KMS-11 (cell line): ENCODE results near the gene APIP.

Source experiments
- H2AFZ ChIP-seq: fragments of 200-600 bp; sonication (generic); 2 replicates; pipeline ENCODE4 v1.6.1; 2016; ENCODE audit warnings: antibody characterized with exemption, mixed run types, low read depth
- H3K27ac ChIP-seq: fragments of 200-600 bp; sonication (generic); 2 replicates; pipeline ENCODE4 v1.6.1; 2016; ENCODE audit warnings: mild to moderate bottlenecking, mixed run types
- H3K27me3 ChIP-seq: fragments of 200-600 bp; sonication (generic); 2 replicates; pipeline ENCODE4 v1.6.1; 2017; ENCODE audit warnings: mild to moderate bottlenecking, low read depth, mixed run types, moderate library complexity; ENCODE audit not compliant: insufficient read depth
- H3K36me3 ChIP-seq: fragments of 200-600 bp; sonication (generic); 2 replicates; pipeline ENCODE4 v1.6.1; 2017; ENCODE audit warnings: mild to moderate bottlenecking, mixed run types; ENCODE audit not compliant: insufficient read depth
- H3K4me1 ChIP-seq: fragments of 200-600 bp; sonication (generic); 2 replicates; pipeline ENCODE4 v1.6.1; 2016; ENCODE audit warnings: mild to moderate bottlenecking, low read depth, mixed run types; ENCODE audit not compliant: poor library complexity, severe bottlenecking
- H3K4me2 ChIP-seq: fragments of 200-600 bp; sonication (generic); 2 replicates; pipeline ENCODE4 v1.7.0; 2016; ENCODE audit warnings: mild to moderate bottlenecking, mixed run types
- H3K4me3 ChIP-seq: fragments of 200-600 bp; sonication (generic); IDR thresholded peaks from 2 replicates; pipeline ENCODE4 v1.6.1; 2017; ENCODE audit warnings: low read depth, low read length, mixed read lengths; ENCODE audit not compliant: insufficient read depth
- H3K79me2 ChIP-seq: fragments of 200-600 bp; sonication (generic); 2 replicates; pipeline ENCODE4 v1.6.1; 2016; ENCODE audit warnings: low read depth, mixed run types; ENCODE audit not compliant: insufficient read depth
- H3K9ac ChIP-seq: fragments of 200-600 bp; sonication (generic); 2 replicates; pipeline ENCODE4 v1.6.1; 2016; ENCODE audit warnings: mild to moderate bottlenecking, mixed run types
- H4K20me1 ChIP-seq: fragments of 200-600 bp; sonication (generic); 2 replicates; pipeline ENCODE4 v1.6.1; 2016; ENCODE audit warnings: mild to moderate bottlenecking, mixed run types; ENCODE audit not compliant: insufficient read depth
- TF ChIP-seq, protein P1 (sequence below): fragments of 200-600 bp; sonication (generic); conservative IDR thresholded peaks from 2 replicates; pipeline ENCODE4 v1.6.1; 2017; ENCODE audit warnings: low read depth, mild to moderate bottlenecking, antibody characterized with exemption, low read length, moderate library complexity, mixed read lengths

Gene APIP, protein sequence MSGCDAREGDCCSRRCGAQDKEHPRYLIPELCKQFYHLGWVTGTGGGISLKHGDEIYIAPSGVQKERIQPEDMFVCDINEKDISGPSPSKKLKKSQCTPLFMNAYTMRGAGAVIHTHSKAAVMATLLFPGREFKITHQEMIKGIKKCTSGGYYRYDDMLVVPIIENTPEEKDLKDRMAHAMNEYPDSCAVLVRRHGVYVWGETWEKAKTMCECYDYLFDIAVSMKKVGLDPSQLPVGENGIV

DNA sequence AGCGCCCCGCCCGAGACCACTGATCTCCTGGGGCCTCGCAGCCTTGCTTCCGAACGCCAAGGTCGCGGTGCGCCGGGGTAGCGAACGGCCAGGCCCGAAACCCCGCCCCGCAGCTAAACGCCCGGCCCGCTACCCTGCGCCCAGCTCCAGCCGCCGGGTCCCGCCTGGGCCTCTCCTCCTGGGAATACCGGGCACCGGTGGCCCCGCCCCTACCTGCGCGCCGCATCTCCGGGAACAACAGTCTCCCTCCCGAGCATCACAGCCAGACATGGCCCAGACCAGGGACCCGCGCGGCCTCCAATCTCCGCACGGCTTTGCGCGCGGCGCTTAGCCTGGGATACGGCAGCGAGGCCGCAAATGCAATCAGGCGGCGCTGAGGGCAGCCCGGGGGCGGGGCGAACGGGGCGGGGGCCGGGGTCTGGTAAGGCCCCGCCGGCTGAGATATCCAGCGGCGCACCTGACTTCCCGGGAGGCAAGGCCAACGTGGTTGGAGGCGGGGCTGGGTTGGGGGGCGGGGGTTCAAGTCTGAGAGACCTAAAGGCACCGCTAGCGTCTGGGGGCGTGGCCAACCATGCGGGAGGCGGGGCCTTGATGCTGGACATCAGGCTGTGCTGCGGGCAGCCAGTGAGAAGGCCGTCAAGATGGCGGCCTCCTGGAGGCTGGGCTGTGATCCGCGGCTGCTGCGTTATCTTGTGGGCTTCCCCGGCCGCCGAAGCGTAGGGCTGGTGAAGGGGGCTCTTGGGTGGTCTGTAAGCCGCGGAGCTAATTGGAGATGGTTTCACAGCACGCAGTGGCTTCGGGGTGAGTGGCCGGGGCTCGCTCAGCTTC, at the start of gene APIP, which contains the start of gene PDHX:
Gene APIP (minus strand): TSS at position 365 of the 828 bp plus-strand sequence. CDS start 95 bp downstream, at position 270.
Gene PDHX (plus strand): TSS at position 604 of the 828 bp plus-strand sequence. CDS start 38 bp downstream, at position 642.
- Histone ChIP-seq H2AFZ (peak within 1 kb of the TSS; percentile 77), H3K36me3 (no peaks in the 10 kb centered on the region), H3K27me3 (no peaks in the 10 kb centered on the region), H3K4me3 (no peak within 1 kb of the TSS), H3K27ac (peak within 1 kb of the TSS; percentile 75), H3K4me1 (peaks cover 21% of the 10 kb centered on the region), H3K9ac (peak within 1 kb of the TSS; percentile 70), H3K4me2 (peak within 1 kb of the TSS; percentile 58), H4K20me1 (no peaks in the 10 kb centered on the region), H3K79me2 (peaks cover 28% of the 10 kb centered on the region)
- TF ChIP-seq, protein P1, sequence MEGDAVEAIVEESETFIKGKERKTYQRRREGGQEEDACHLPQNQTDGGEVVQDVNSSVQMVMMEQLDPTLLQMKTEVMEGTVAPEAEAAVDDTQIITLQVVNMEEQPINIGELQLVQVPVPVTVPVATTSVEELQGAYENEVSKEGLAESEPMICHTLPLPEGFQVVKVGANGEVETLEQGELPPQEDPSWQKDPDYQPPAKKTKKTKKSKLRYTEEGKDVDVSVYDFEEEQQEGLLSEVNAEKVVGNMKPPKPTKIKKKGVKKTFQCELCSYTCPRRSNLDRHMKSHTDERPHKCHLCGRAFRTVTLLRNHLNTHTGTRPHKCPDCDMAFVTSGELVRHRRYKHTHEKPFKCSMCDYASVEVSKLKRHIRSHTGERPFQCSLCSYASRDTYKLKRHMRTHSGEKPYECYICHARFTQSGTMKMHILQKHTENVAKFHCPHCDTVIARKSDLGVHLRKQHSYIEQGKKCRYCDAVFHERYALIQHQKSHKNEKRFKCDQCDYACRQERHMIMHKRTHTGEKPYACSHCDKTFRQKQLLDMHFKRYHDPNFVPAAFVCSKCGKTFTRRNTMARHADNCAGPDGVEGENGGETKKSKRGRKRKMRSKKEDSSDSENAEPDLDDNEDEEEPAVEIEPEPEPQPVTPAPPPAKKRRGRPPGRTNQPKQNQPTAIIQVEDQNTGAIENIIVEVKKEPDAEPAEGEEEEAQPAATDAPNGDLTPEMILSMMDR, result no peak

DNA sequence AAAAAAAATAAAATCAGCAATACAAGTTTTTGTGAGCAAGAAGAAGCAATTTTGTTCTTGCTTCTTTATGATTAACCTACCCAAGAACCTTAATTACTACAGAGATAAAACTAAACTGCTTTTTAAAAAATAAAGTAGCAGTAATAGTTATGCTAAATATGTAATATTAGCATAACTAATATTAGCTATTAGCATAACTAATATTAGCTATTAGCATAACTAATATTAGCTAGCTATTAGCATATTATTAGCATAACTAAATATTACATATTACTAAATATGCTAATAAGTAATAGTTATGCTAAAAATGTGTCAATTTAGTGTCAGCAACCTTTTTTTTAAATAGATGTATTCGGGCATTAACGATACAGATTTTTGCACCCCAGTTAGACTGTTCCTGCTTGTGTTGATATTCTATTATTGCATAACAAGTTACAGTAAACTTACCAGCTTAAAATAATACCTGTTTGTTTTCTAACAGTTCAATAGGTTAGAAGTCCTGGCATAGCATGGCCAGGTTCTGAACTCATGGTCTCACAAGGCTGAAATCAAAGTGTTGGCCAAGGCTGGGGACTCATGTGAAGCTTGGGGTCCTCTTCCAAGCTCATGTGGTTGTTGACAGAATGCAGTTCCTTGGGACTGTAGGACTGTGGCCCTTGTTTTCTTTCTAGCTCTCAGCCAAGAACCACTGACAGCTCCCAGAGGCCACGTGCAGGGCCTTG, 48.6 kb upstream of the APIP start:
- Histone ChIP-seq H2AFZ (no peak overlapping the region), H3K4me2 (no peak overlapping the region), H3K4me3 (no peak overlapping the region), H3K79me2 (no peaks in the 10 kb centered on the region), H3K27ac (no peak overlapping the region), H3K36me3 (no peaks in the 10 kb centered on the region), H4K20me1 (no peaks in the 10 kb centered on the region), H3K9ac (no peak overlapping the region), H3K4me1 (peaks cover under 1% of the 10 kb centered on the region), H3K27me3 (no peaks in the 10 kb centered on the region)
- TF ChIP-seq, protein P1, result no peak

DNA sequence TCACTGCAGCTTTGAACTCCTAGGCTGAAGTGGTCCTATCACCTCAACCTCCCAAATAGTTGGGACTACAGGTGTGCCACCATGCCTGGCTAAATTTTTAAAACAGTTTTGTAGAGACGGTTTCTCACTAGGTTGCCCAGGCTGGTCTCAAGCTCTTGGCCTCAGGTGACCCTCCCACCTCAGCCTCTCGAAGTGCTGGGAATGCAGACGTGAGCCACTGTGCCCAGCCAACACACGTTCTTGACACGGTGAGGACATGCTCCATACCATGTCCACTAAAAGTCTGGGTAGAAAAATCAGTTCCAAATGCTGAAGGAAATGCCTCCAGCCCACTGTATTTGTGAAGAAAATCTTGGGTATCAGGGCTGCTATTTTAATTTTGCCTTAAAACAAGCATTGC, 47.2 kb upstream of the APIP start:
- no peak overlapping the region for H2AFZ ChIP-seq
- H3K9ac ChIP-seq, result no peak overlapping the region
- H4K20me1 ChIP-seq, result no peaks in the 10 kb centered on the region
- no peaks in the 10 kb centered on the region for H3K36me3 ChIP-seq
- H3K4me3 ChIP-seq, result no peak overlapping the region
- TF ChIP-seq, protein P1, result no peak
- no peak overlapping the region for H3K27ac ChIP-seq
- no peaks in the 10 kb centered on the region for H3K79me2 ChIP-seq
- H3K4me2 ChIP-seq, result no peak overlapping the region
- H3K4me1 ChIP-seq, result no peaks in the 10 kb centered on the region
- H3K27me3 ChIP-seq, result no peaks in the 10 kb centered on the region

DNA sequence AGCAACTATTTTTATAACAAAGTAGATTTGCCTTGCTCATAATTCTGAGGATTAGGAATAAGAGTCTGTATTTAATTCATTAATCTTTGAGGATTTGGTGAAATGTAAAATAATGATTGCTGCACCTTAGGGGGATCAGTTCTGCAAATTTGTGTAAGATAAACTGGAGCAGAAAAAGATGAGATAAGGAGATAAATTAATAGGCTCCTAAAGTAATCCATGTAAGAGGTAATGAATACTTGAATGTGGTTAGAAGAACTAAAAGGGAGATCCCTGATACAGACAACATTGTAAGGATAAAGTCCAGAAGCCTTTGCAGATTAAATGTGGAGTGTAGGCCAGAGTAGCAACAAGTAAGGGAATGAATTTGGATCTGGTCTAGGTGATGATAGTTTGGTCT, 45.9 kb upstream of the APIP start:
- H3K4me3 ChIP-seq, result no peak overlapping the region
- no peak overlapping the region for H3K27ac ChIP-seq
- no peaks in the 10 kb centered on the region for H3K27me3 ChIP-seq
- H2AFZ ChIP-seq, result no peak overlapping the region
- H3K36me3 ChIP-seq, result no peaks in the 10 kb centered on the region
- H3K4me2 ChIP-seq, result no peak overlapping the region
- no peak overlapping the region for H3K9ac ChIP-seq
- no peaks in the 10 kb centered on the region for H4K20me1 ChIP-seq
- no peaks in the 10 kb centered on the region for H3K4me1 ChIP-seq
- no peaks in the 10 kb centered on the region for H3K79me2 ChIP-seq
- TF ChIP-seq, protein P1, result no peak
